DND-41 (cell line): ENCODE measurements around the gene CAMK2A.

Source experiments
- ATAC-seq: fragments of 200-7000 bp; cut with Tn5 transposase; 3 replicates; pipeline ENCODE4 v1.9.1; 2021; ENCODE audit warnings: low read depth; ENCODE audit not compliant: insufficient read depth
- DNase-seq: peaks from one replicate; pipeline ENCODE4 v3.0.0-alpha.2; 2020
- H2AFZ ChIP-seq: 2 replicates; pipeline ENCODE4 v1.6.0; 2012; ENCODE audit warnings: low read depth, low read length
- H3K27ac ChIP-seq: 2 replicates; pipeline ENCODE4 v1.5.1; 2012; ENCODE audit warnings: low read length, inconsistent platforms
- H3K27me3 ChIP-seq: fragments of 200-600 bp; sonication (generic); 2 replicates; pipeline ENCODE4 v1.6.0; 2012; ENCODE audit warnings: low read length, mild to moderate bottlenecking, inconsistent platforms; ENCODE audit not compliant: insufficient read depth, poor library complexity
- H3K36me3 ChIP-seq: 2 replicates; pipeline ENCODE4 v1.5.1; 2012; ENCODE audit warnings: low read length, inconsistent platforms; ENCODE audit not compliant: insufficient read depth
- H3K4me1 ChIP-seq: 2 replicates; pipeline ENCODE4 v1.5.1; 2012; ENCODE audit warnings: mild to moderate bottlenecking, low read length; ENCODE audit not compliant: insufficient read depth
- H3K4me2 ChIP-seq: 2 replicates; pipeline ENCODE4 v1.6.0; 2012; ENCODE audit warnings: mild to moderate bottlenecking, moderate library complexity, low read length, inconsistent platforms; ENCODE audit not compliant: insufficient read depth
- H3K4me3 ChIP-seq, 2 experiments: fragments of 200-600 bp in 1 of 2; shearing (Covaris generic) in 1 of 2; 2 replicates each; pipeline ENCODE4 v1.5.1; 2012 to 2016; ENCODE audit warnings: inconsistent platforms in 2 of 2, low read length in 2 of 2, mild to moderate bottlenecking in 2 of 2, low read depth in 1 of 2, moderate library complexity in 1 of 2
- H3K79me2 ChIP-seq: 2 replicates; pipeline ENCODE4 v1.6.0; 2012; ENCODE audit warnings: low read length, inconsistent platforms; ENCODE audit not compliant: insufficient read depth
- H3K9ac ChIP-seq: 2 replicates; pipeline ENCODE4 v1.6.0; 2012; ENCODE audit warnings: low read depth, mild to moderate bottlenecking, inconsistent platforms, low read length, moderate library complexity
- H3K9me3 ChIP-seq: 2 replicates; pipeline ENCODE4 v1.5.1; 2012; ENCODE audit warnings: low read length, moderate library complexity, mild to moderate bottlenecking, inconsistent platforms; ENCODE audit not compliant: insufficient read depth, severe bottlenecking
- H4K20me1 ChIP-seq: 2 replicates; pipeline ENCODE4 v1.6.0; 2012; ENCODE audit warnings: low read length; ENCODE audit not compliant: insufficient read depth
- EZH2 ChIP-seq: IDR thresholded peaks from 3 replicates; pipeline ENCODE4 v1.6.1; 2012; ENCODE audit warnings: borderline replicate concordance, low read depth, mild to moderate bottlenecking, moderate library complexity, low read length, inconsistent platforms; ENCODE audit not compliant: severe bottlenecking
- TF ChIP-seq, protein P1 (sequence below): IDR thresholded peaks from 2 replicates; pipeline ENCODE4 v1.5.1; 2012; ENCODE audit warnings: borderline replicate concordance, low read length, moderate library complexity, mild to moderate bottlenecking; ENCODE audit not compliant: poor library complexity, severe bottlenecking; ENCODE audit errors: extremely low read depth

The CAMK2A gene

DNA sequence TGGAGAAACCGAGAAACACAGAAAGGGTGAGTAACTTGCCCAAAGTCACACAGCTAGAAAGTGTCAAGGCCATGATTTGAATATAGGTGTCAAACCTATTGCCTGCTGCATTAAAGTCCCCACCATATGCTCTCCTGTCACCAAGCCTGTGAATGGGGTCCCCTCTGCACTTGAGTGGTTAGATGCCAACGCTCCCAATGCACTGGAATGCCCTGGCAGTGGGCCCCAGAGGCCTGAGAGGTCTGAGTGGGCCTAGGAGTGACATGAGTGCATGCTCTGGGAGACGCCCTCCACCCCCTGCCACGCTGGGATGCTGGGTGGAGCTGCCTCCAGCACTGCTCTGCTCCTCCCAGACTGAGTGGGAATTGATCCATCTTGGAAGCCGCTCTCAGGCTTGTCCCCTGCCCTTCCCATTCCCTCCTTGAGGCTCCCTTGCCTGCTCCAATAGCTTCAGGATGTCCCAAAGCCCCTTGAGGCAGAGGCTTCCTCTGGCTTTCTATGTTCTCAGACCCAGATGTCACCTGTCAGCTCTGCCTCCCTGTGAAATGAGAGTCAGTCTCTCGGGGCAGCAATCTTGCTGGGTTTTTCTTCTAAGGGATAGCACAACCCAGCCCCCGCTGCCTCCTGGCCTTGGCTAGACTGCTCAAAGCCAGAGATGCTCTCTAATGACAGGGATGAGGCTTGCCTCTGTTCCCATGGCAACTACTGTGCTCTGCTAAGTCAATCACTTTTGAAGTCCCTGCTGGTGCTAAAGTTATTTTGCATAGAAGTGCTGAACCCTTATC lies 19.7 kb upstream of the CAMK2A start:
- TF ChIP-seq, protein P1, sequence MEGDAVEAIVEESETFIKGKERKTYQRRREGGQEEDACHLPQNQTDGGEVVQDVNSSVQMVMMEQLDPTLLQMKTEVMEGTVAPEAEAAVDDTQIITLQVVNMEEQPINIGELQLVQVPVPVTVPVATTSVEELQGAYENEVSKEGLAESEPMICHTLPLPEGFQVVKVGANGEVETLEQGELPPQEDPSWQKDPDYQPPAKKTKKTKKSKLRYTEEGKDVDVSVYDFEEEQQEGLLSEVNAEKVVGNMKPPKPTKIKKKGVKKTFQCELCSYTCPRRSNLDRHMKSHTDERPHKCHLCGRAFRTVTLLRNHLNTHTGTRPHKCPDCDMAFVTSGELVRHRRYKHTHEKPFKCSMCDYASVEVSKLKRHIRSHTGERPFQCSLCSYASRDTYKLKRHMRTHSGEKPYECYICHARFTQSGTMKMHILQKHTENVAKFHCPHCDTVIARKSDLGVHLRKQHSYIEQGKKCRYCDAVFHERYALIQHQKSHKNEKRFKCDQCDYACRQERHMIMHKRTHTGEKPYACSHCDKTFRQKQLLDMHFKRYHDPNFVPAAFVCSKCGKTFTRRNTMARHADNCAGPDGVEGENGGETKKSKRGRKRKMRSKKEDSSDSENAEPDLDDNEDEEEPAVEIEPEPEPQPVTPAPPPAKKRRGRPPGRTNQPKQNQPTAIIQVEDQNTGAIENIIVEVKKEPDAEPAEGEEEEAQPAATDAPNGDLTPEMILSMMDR = no peak
- no peak for TF ChIP-seq EZH2
- H3K36me3 ChIP-seq = no peaks in the 10 kb centered on the region
- peaks cover 3% of the 10 kb centered on the region; the same call in 1 of the 2 replicates for H4K20me1 ChIP-seq
- H3K4me1 ChIP-seq = no peaks in the 10 kb centered on the region
- no peak overlapping the region for H2AFZ ChIP-seq
- no peaks in the 10 kb centered on the region for H3K79me2 ChIP-seq
- H3K9ac ChIP-seq = no peak overlapping the region
- no peaks in the 10 kb centered on the region for H3K9me3 ChIP-seq
- no peak overlapping the region for H3K4me3 ChIP-seq
- H3K27ac ChIP-seq = no peak overlapping the region
- no peak overlapping the region for H3K4me2 ChIP-seq
- H3K27me3 ChIP-seq = peaks cover 16% of the 10 kb centered on the region
- DNase-seq = no peak
- ATAC-seq = no peak

DNA sequence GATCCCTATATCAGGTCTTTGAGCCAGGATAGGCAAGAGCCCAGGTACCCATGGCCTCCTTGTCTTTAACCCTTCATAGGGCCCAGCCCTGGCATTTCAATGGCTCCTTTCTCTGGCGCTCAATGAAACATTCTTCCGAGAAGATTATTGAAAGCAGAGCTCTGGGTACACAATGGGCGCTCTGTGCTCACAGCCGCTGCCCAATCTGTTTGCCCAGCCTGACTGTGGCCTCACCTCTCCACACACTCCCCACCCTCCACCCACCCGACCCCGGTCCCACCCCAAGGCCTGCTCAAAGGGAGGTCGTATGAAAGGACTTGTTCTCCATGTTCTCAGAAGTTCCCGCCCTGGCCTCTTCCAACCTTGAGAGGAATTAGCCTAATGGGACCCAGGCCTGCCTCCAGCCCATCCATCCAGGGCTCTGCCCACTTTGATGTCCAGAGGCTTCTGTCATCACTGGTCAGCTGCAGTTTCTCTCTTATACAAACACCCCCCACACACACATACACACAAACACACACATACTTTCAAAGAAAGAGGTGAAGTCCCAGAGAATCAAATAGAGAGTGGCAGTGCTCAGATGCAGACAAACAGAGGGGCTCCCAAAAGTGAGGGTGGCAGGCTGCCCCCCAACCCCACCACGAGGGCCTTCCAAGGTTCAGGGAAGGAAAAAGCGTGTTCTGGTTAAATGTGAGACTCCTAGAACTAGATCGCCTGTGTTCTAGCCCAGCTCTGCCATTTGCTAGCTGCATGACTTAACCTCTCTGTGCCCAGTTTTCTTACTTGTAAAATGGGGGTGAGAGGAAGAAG lies 18.2 kb upstream of the CAMK2A start:
- H3K4me3 ChIP-seq = no peak overlapping the region
- H3K79me2 ChIP-seq = no peaks in the 10 kb centered on the region
- no peak overlapping the region for H3K4me2 ChIP-seq
- H3K36me3 ChIP-seq = no peaks in the 10 kb centered on the region
- no peaks in the 10 kb centered on the region for H3K4me1 ChIP-seq
- no peak overlapping the region for H2AFZ ChIP-seq
- peaks cover 3% of the 10 kb centered on the region; the same call in 1 of the 2 replicates for H4K20me1 ChIP-seq
- H3K27me3 ChIP-seq = peaks cover 22% of the 10 kb centered on the region
- no peaks in the 10 kb centered on the region for H3K9me3 ChIP-seq
- TF ChIP-seq, protein P1 = no peak
- no peak for TF ChIP-seq EZH2
- DNase-seq = no peak
- H3K27ac ChIP-seq = no peak overlapping the region
- no peak for ATAC-seq
- H3K9ac ChIP-seq = no peak overlapping the region

DNA sequence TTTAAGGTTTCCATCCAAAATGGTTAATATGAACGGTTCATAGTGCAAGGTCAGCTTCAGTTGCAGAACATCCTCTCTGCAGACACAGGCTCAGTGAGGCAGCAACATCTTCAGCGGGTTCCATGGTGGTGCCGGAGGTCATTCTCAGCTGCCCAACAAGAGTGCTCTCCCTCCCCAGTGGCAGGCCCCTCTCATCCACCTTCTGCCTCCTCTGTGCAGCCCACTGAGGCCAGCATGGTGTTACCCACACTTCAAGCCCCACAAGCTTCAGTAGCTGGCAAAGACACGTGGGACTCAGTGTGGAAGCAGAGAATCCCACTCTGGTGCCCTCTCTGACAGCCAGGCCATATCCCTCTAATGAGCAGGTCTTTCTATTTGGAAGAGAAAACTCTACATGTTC lies 17.2 kb upstream of the CAMK2A start:
- Histone ChIP-seq H3K4me2 (no peak overlapping the region), H2AFZ (no peak overlapping the region), H4K20me1 (peaks cover 3% of the 10 kb centered on the region; the same call in 1 of the 2 replicates), H3K4me3 (no peak overlapping the region), H3K9me3 (no peaks in the 10 kb centered on the region), H3K27ac (no peak overlapping the region), H3K36me3 (no peaks in the 10 kb centered on the region), H3K9ac (no peak overlapping the region), H3K27me3 (peaks cover 22% of the 10 kb centered on the region), H3K4me1 (no peaks in the 10 kb centered on the region), H3K79me2 (no peaks in the 10 kb centered on the region)
- no peak for ATAC-seq
- no peak for TF ChIP-seq EZH2
- TF ChIP-seq, protein P1 = no peak
- no peak for DNase-seq
